Measurements from ENCODE around the gene SIK3. TPM values are rescaled to one million over a fixed set of nuclear protein-coding genes. Genes with fewer than 3 reads are reported as not detected.

Gene SIK3
- total RNA-seq, 1 donor, result 40.0 TPM

DNA sequence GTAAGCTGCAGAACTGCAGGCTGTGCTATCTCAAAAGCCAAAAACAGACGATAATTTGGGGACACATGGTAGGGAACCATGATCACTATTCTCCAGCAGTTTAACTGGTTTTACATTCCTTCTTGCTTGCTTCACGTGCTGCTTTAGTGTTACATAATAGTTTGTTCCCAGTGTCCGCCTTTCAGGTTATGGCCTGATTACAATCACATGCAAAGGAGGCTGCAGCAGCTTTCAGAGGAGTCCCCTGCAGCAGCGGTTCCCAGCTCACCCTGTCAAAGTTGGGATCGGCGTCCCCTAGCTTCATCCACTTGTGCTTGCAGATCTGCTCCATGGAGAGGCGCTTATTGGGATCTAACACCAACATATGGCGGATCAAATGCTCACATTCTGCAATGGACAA is 221.6 kb downstream of the SIK3 start:
- no peaks in the 10 kb centered on the region for H3K9me3 ChIP-seq (ENCODE audit: low read depth, low read length)
- no peaks in the 10 kb centered on the region for H3K4me1 ChIP-seq (ENCODE audit: insufficient read depth, low read length)
- no peaks in the 10 kb centered on the region for H3K27me3 ChIP-seq (ENCODE audit: insufficient read depth, low read length)
- no peak overlapping the region for H3K4me3 ChIP-seq (ENCODE audit: low read length)

GRCh38 chr11:116875194-116875593 is 223.0 kb downstream of the SIK3 start:
- no peaks in the 10 kb centered on the region for H3K9me3 ChIP-seq (ENCODE audit: low read depth, low read length)
- H3K4me1 ChIP-seq (ENCODE audit: insufficient read depth, low read length), result no peaks in the 10 kb centered on the region
- H3K4me3 ChIP-seq (ENCODE audit: low read length), result no peak overlapping the region
- no peaks in the 10 kb centered on the region for H3K27me3 ChIP-seq (ENCODE audit: insufficient read depth, low read length)

DNA sequence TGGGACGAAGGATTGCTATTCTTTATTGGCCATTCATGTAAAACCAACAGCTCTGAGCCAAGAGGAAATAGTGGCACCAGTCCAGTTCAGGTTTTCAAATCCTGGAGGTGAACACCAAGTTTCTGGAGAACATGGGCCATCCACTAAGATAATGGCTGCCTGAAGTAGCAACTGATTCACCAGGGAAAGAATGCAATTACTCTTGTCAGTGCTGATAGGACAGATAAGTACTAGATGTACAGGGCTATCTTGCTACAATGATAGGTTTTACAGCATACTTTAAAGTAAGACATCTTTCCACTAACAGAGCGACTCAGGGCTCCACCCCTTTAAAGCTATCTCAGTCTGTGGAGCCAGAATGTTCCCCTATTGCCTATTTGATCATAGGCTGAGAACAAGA is 224.0 kb downstream of the SIK3 start:
- H3K9me3 ChIP-seq (ENCODE audit: low read depth, low read length), result no peaks in the 10 kb centered on the region
- H3K27me3 ChIP-seq (ENCODE audit: insufficient read depth, low read length), result no peaks in the 10 kb centered on the region
- no peak overlapping the region for H3K4me3 ChIP-seq (ENCODE audit: low read length)
- no peaks in the 10 kb centered on the region for H3K4me1 ChIP-seq (ENCODE audit: insufficient read depth, low read length)

DNA sequence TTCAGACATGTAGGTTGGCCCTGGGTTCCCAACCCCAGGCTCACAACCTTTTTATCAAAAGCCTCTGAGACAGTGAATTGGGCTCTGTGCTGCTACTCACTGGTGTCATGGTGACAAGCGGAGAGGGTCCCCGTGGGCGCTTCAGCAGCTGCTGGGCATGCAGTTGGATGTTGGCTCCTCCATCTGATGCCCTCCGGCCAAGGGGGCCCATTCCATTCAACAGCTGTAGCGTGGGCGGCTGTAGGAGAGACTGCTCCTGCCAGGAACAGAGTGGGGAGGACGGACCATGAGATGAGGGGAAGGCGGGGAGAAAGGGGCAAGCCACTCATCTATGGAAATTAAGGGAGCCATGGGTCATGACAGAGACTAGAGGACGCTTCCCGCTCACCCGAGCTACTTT is 224.8 kb downstream of the SIK3 start:
- H3K9me3 ChIP-seq (ENCODE audit: low read depth, low read length), result no peaks in the 10 kb centered on the region
- no peaks in the 10 kb centered on the region for H3K27me3 ChIP-seq (ENCODE audit: insufficient read depth, low read length)
- H3K4me3 ChIP-seq (ENCODE audit: low read length), result no peak overlapping the region
- no peaks in the 10 kb centered on the region for H3K4me1 ChIP-seq (ENCODE audit: insufficient read depth, low read length)

DNA sequence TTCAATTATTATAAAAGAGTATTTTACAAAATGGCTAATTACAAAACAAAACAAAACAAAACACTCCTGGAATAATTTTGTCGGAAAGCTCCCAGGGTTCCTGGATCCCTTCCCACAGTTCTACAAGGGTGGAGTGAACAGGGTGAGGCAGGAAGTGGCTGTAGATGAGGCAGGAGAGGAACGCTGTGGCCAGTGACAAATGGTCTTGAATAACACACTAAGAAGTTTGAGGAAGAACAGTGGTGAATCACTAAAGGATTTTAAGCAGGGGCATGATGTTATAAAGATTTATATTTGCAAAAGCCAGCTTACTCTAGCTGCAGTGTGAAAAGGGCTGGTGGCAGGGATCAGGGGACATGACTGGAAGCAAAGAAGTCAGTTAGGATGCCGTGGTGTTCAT is 227.0 kb downstream of the SIK3 start:
- Histone ChIP-seq H3K9me3 (ENCODE audit: low read depth, low read length) (no peaks in the 10 kb centered on the region), H3K4me3 (ENCODE audit: low read length) (no peak overlapping the region), H3K27me3 (ENCODE audit: insufficient read depth, low read length) (no peaks in the 10 kb centered on the region), H3K4me1 (ENCODE audit: insufficient read depth, low read length) (no peaks in the 10 kb centered on the region)

- Histone ChIP-seq H3K4me3 (ENCODE audit: low read length) (no peak overlapping the region), H3K9me3 (ENCODE audit: low read depth, low read length) (no peaks in the 10 kb centered on the region), H3K4me1 (ENCODE audit: insufficient read depth, low read length) (no peaks in the 10 kb centered on the region), H3K27me3 (ENCODE audit: insufficient read depth, low read length) (no peaks in the 10 kb centered on the region)
Measured at GRCh38 chr11:116870054-116870453, 228.2 kb downstream of the SIK3 start.

GRCh38 chr11:116869610-116870009 is 228.6 kb downstream of the SIK3 start:
- no peaks in the 10 kb centered on the region for H3K9me3 ChIP-seq (ENCODE audit: low read depth, low read length)
- no peak overlapping the region for H3K4me3 ChIP-seq (ENCODE audit: low read length)
- no peaks in the 10 kb centered on the region for H3K27me3 ChIP-seq (ENCODE audit: insufficient read depth, low read length)
- no peaks in the 10 kb centered on the region for H3K4me1 ChIP-seq (ENCODE audit: insufficient read depth, low read length)

GRCh38 chr11:116868066-116868465 is 230.2 kb downstream of the SIK3 start:
- no peak overlapping the region for H3K4me3 ChIP-seq (ENCODE audit: low read length)
- no peaks in the 10 kb centered on the region for H3K27me3 ChIP-seq (ENCODE audit: insufficient read depth, low read length)
- no peaks in the 10 kb centered on the region for H3K9me3 ChIP-seq (ENCODE audit: low read depth, low read length)
- H3K4me1 ChIP-seq (ENCODE audit: insufficient read depth, low read length), result no peaks in the 10 kb centered on the region

DNA sequence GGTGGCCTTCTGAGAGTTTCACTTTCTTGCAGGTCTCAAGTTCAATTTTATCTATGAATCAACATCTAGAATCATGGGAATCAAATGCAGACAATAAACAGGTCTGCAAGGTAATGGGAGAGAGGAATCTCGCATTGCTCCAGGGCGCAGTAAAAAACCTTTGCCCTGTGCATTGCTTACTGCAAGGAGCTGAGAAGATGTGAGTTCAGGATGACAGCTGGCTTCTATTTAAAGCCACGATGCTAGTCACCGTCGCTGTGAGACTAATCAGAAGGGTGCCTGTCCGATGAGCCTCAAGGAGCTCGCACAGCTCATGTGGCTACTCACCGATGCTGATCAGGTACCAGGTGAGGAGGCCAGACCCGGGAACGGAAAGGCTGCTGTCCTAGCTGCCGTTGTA is 230.6 kb downstream of the SIK3 start:
- Histone ChIP-seq H3K4me1 (ENCODE audit: insufficient read depth, low read length) (no peaks in the 10 kb centered on the region), H3K27me3 (ENCODE audit: insufficient read depth, low read length) (no peaks in the 10 kb centered on the region), H3K9me3 (ENCODE audit: low read depth, low read length) (no peaks in the 10 kb centered on the region), H3K4me3 (ENCODE audit: low read length) (no peak overlapping the region)

- Histone ChIP-seq H3K27me3 (ENCODE audit: insufficient read depth, low read length) (no peaks in the 10 kb centered on the region), H3K9me3 (ENCODE audit: low read depth, low read length) (no peaks in the 10 kb centered on the region), H3K4me1 (ENCODE audit: insufficient read depth, low read length) (no peaks in the 10 kb centered on the region), H3K4me3 (ENCODE audit: low read length) (no peak overlapping the region)
Measured at GRCh38 chr11:116866804-116867455, 231.3 kb downstream of the SIK3 start.

DNA sequence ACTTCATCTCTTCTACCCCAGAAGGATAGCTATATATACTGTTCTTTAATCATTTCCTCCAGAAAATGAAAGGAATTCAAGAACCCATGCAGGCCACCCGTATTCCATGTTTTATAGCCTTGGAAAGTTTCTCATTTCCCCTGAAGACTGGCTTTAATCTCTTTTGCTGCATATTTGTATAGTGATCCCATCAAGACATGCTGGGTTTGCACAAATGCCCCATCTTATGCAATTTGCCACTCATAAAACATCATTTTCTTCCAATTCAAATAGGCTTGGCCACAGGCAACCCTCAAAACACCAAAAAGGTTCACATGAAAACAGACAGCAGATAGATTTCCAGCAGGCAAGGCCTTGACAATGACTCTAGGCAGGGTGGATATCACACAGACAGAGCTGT is 232.5 kb downstream of the SIK3 start:
- no peaks in the 10 kb centered on the region for H3K4me1 ChIP-seq (ENCODE audit: insufficient read depth, low read length)
- H3K4me3 ChIP-seq (ENCODE audit: low read length), result no peak overlapping the region
- no peaks in the 10 kb centered on the region for H3K27me3 ChIP-seq (ENCODE audit: insufficient read depth, low read length)
- H3K9me3 ChIP-seq (ENCODE audit: low read depth, low read length), result no peaks in the 10 kb centered on the region

- no peaks in the 10 kb centered on the region for H3K4me1 ChIP-seq (ENCODE audit: insufficient read depth, low read length)
- no peaks in the 10 kb centered on the region for H3K9me3 ChIP-seq (ENCODE audit: low read depth, low read length)
- no peak overlapping the region for H3K4me3 ChIP-seq (ENCODE audit: low read length)
- no peaks in the 10 kb centered on the region for H3K27me3 ChIP-seq (ENCODE audit: insufficient read depth, low read length)
Measured at GRCh38 chr11:116864531-116864930, 233.7 kb downstream of the SIK3 start.

DNA sequence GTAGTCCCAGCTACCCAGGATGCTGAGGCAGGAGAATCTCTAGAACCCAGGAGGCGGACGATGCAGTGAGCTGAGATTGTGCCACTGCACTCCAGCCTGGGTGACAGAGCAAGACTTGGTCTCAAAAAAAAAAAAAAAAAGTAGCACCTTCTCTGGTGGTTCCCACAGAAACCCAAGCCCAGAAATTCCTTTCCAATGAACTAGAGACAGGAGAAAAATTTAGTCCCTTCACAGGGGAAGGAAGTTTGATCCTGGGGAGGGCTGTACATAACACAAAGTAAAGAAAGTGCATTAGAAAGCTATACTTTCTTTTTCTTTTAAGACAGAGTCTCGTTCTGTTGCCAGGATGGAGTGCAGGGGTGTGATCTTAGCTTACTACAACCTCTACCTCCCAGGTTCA is 235.3 kb downstream of the SIK3 start:
- no peaks in the 10 kb centered on the region for H3K4me1 ChIP-seq (ENCODE audit: insufficient read depth, low read length)
- no peaks in the 10 kb centered on the region for H3K27me3 ChIP-seq (ENCODE audit: insufficient read depth, low read length)
- H3K9me3 ChIP-seq (ENCODE audit: low read depth, low read length), result no peaks in the 10 kb centered on the region
- H3K4me3 ChIP-seq (ENCODE audit: low read length), result no peak overlapping the region

DNA sequence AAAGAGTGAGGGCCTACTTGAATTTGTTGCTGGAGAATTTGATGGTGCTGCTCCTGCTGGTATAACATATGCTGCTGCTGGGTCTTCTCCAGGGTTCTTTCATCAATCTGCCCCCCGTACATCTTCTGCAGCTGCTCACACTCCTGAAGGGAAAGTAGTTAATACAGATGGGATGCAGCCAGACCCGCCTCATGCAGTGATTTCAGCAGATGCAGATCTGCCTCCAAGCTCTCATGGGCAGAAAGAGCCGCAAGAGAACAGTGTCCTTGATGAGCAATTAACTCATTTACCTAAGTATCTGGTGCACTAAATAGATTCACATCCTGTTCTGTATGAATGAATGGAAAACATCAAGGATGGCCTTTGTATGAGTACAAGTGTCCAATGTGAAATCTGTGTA is 236.0 kb downstream of the SIK3 start:
- no peaks in the 10 kb centered on the region for H3K27me3 ChIP-seq (ENCODE audit: insufficient read depth, low read length)
- H3K4me3 ChIP-seq (ENCODE audit: low read length), result no peak overlapping the region
- no peaks in the 10 kb centered on the region for H3K4me1 ChIP-seq (ENCODE audit: insufficient read depth, low read length)
- no peaks in the 10 kb centered on the region for H3K9me3 ChIP-seq (ENCODE audit: low read depth, low read length)

DNA sequence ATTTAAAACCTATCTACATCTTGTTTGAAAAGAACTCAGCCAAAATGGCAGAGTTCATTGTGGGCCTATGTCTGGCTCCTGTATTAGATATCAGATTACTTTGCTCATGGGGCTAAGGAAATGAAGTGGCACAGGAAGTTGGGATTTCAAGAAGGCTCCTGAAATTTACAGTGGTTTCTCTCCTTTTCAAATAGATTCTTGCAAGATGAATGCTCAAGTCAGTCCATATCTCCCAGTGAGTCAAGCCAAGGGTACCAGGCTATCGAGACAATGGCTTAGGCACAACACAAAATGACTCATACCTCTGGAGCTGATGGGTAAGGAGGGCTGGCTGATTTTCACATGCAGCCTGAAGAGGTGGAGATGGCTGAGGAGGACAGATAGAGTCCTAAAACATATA is 236.7 kb downstream of the SIK3 start:
- H3K4me3 ChIP-seq (ENCODE audit: low read length), result no peak overlapping the region
- no peaks in the 10 kb centered on the region for H3K9me3 ChIP-seq (ENCODE audit: low read depth, low read length)
- H3K27me3 ChIP-seq (ENCODE audit: insufficient read depth, low read length), result no peaks in the 10 kb centered on the region
- no peaks in the 10 kb centered on the region for H3K4me1 ChIP-seq (ENCODE audit: insufficient read depth, low read length)

DNA sequence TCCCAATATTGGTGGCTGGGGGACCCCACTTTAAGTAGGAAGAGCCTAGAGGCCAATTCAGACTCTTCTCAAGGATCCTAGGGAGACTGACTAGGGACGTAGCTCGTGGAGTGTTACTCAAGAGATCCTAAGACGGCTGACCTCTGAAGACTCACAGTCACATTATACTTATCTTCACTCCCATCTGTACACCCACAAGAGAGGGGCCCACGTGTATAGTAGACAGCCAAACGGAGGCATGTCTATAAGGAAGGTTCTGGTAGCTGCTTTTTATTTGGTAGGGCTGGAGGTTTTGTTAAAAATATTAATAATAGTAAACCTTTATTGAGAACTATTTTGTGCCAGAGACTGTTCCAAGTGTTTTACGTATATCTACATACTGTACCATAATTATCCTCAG is 237.9 kb downstream of the SIK3 start:
- H3K4me1 ChIP-seq (ENCODE audit: insufficient read depth, low read length), result peaks cover 10% of the 10 kb centered on the region
- no peaks in the 10 kb centered on the region for H3K27me3 ChIP-seq (ENCODE audit: insufficient read depth, low read length)
- no peak overlapping the region for H3K4me3 ChIP-seq (ENCODE audit: low read length)
- no peaks in the 10 kb centered on the region for H3K9me3 ChIP-seq (ENCODE audit: low read depth, low read length)
